ENCODE measurements around the gene PDX1. TPM values are rescaled to one million over a fixed set of nuclear protein-coding genes. Genes with fewer than 3 reads are reported as not detected.

Gene PDX1
- total RNA-seq: not detected in 2 replicates

GRCh38 chr13:27919934-27920676, at the start of gene PDX1:
Gene PDX1 (plus strand): TSS chr13:27920000. CDS start chr13:27920139, 139 bp downstream.

DNA sequence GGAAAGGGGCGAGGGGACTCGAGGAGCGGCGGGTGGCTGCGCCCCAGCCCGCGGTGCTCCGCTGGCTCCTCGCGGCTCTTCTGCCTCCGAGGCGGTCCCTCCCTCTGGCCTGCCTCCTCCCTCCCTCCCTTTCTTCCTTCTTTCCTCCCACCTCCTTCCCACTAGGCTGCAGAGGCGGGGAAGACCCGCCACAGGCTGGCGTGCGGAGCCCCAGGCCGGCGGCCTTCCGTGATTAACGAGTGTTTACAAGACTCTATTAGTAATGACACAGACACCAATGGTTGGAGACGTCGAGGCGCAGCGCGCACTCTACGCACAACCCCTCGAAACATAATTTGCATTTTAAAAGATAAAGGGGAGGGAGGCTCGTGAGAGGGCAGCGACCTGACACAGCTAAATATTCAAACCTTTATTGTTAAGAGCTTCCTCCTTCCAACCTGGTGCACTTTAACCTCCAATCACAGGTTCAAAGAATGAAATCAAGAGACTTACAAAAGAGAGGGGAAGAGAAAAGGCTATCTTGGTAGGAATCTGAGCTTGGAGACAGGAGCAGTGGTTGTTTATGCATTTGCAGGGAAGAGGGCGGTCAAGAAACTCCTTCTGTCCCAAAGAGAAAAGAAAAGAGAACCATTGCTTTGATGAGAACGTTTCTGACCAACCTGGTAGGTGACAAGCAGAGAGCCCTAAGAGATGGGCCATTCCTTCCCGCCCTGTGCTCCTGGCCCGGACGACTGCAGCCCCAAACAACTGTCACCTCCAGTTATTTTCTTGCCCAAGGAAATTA, 49.5 kb downstream of the PDX1 start, which contains the start of gene CDX2:
CDX2 (minus strand) TSS at position 234 of the 784 bp plus-strand sequence. CDS start 309 bp downstream, outside the sequence.

Other genes starting within 250 kb of the PDX1 start
- not detected in 2 replicates for gene GSX1, start 127.5 kb upstream of the PDX1 start, total RNA-seq
- not detected in 2 replicates for gene CDX2, start 49.3 kb downstream of the PDX1 start, total RNA-seq
- gene URAD, start 68.7 kb downstream of the PDX1 start, total RNA-seq: not detected in 2 replicates
- gene FLT3, start 180.6 kb downstream of the PDX1 start, total RNA-seq: not detected in 2 replicates
- gene PAN3, start 218.5 kb downstream of the PDX1 start, total RNA-seq: 8.9 and 9.2 TPM in 2 replicates

Measured in myometrial cell (primary cell).